SKM-1 (cell line): ENCODE data around the gene HYAL3.

ENCODE experiments used
- DNase-seq: peaks from one replicate; lab custom pipeline; 2025; ENCODE audit not compliant: unreplicated experiment; lab: John Stamatoyannopoulos, UW

The HYAL3 gene, protein sequence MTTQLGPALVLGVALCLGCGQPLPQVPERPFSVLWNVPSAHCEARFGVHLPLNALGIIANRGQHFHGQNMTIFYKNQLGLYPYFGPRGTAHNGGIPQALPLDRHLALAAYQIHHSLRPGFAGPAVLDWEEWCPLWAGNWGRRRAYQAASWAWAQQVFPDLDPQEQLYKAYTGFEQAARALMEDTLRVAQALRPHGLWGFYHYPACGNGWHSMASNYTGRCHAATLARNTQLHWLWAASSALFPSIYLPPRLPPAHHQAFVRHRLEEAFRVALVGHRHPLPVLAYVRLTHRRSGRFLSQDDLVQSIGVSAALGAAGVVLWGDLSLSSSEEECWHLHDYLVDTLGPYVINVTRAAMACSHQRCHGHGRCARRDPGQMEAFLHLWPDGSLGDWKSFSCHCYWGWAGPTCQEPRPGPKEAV

DNA sequence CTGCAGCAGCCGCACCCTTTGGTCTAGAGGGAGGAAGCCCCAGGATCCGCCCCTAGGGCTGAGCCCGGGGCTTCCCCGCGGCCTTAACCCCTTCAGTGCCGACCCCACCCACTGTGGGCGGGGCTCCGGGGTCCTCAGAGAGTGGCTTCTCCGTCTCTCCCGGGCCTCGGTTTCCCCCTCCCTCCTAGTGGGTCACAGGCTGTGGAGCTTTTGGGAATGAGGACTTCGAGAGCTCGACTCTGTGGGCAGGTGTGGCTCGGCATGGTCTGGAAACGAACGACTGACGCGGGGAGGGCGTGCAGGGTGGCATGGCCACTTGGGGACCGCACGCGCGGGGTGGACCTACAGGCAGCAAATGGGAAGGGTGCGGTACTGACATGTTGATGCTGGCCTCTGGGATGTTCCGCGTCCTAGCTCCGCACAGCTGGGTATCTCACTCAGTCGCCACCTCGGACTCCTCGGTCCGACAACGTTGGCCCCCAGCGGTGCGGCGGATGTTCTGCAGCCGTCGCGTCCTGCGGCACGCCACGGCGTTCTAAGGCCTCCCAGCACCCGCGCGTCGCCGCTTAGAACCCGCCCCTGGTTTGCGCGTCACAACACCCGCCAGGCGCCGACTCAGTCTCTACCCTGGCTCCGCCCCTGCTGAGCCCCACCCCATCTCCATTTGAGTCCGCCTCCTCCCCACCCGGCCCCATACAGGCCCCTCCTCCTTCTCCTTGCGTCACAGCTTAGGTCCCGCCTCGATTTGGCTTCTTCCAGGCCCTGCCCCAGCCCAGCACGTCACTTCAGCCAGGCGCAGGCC, at the start of gene HYAL3, which contains the start of gene NAA80:
HYAL3 (minus strand) TSS at position 570 of the 802 bp plus-strand sequence. CDS start 3,803 bp downstream, outside the sequence.
NAA80 (minus strand) TSS at position 570 of the 802 bp plus-strand sequence. CDS start 1,942 bp downstream, outside the sequence.
- peak; percentile 97 for DNase-seq

- DNase-seq, result no peak
These were observed 48.1 kb upstream of the HYAL3 start for GRCh38 chr3:50347187-50347813.

- no peak for DNase-seq
These were observed 46.5 kb upstream of the HYAL3 start, which contains the start of gene ZMYND10 for GRCh38 chr3:50345586-50346234. Gene ZMYND10 (minus strand): TSS chr3:50345732. CDS start chr3:50345579, 153 bp downstream.

DNA sequence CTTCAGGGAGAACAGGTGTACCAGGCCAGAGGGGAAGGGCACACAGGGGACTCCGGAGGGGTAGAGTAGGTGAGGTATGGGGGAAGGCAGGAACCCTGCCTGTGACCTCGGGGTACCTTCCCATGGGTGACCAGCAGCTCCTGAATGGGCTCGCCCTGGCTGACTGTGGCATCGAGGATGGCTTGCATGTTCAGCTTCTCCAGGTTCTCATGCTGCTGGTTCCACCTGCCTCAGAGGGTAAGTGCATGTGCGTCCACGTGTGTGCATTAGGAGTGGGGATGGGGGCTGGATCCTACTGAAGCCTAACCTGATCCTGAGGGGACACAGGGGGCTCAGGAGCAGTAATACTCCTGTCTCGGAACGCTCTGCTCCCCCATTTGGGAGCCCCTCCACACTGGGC, 45.8 kb upstream of the HYAL3 start:
- no peak for DNase-seq

- no peak for DNase-seq
These were observed 43.8 kb upstream of the HYAL3 start for GRCh38 chr3:50342813-50343633.

DNA sequence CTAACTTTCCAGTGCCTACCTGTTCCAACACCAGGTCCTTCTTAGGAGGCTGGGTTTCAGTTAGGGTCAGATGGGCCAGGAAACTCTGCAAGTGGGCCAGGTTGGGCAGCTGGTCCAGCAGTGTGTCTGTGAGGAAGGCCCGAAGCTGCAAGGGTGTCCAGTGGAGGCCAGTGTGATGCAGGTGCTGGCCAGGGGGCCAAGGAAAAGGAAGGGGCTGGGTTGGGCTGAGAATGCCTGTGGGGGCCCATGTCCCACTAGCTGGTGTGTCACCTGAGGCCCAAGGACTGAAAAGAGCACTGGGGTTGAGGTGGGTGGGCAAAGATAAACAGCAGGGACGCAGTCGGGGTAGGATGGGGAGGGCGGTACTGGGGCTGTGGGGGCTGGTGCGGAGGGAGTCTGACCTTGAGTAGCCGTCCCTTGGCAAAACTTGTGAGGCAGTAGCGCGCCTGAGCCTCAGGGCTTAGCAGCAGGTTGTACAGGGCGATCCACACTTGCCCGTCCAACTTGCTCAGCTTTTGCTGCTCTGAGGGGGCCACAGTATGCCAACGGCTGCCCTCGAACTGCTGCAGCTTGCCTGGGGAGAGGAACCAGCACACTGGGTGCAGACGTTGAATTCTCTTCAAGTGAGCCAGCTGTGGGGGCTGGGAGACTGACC, 42.9 kb upstream of the HYAL3 start:
- no peak for DNase-seq

DNA sequence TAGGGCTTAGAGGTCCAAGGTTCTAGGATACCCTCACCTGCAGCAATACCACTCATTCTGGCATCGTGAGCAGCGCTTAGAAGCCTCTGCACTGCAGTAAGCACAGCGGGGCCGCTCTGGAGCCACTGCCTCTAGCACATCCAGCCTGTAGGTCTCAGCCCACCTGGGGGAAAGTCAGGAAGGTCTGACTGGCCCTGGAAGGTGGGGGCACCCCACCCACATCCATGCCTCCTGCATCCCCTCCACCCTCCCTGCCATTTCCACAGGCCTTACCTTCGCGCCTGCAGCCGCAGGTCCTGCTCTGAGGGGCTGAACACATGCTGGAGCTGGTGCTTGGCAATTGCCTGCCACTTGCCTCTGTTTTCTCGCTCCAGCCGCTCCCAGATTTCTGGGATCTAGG, 42.3 kb upstream of the HYAL3 start:
- DNase-seq, result no peak

- peak; percentile 89 for DNase-seq
These were observed 41.5 kb upstream of the HYAL3 start, which contains the start of gene RASSF1 for GRCh38 chr3:50340448-50341329. Gene RASSF1 (minus strand): TSS chr3:50340836. CDS start chr3:50340805, 31 bp downstream.

- DNase-seq, result no peak
These were observed 40.9 kb upstream of the HYAL3 start for GRCh38 chr3:50340147-50340447.

- no peak for DNase-seq
These were observed 40.4 kb upstream of the HYAL3 start for GRCh38 chr3:50339485-50340146.

- DNase-seq, result peak; percentile 46
These were observed 39.8 kb upstream of the HYAL3 start for GRCh38 chr3:50338965-50339364.

GRCh38 chr3:50337175-50337861, 38.1 kb upstream of the HYAL3 start:
- DNase-seq, result peak; percentile 96

DNA sequence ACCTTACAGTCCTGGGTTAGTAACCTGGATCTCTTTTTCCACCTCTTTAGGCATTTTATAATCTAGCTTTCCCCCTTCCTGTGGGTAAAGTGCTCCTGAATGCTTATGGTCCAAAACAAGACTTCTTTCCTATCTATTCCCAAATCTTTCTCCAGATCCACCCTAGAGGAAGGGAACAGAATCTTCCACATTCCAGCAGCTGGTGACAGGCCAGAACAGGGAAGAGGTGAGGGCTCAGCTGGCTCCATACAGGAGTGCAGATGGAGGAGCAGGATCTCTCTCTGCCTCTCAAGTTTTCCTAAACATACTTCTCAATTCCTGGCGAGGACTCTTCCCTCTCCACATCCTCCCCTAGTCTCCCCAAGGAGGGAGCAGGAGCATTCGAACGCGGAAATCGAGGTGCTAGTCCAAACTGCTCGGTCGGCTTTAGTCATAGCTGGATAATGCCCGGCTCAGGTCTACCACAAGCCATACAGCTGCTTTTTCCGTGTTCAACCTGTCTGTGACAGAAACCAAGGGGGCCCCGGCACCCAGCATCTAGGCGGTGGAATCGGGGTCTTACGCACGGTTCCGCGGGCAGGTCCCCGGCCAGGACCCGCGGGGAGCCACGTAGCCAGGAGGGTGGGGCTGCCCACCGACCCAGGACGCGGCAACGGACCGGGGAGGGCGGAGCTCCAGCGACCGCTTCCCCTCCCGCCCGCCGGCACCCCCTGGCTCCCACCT, 37.4 kb upstream of the HYAL3 start:
- DNase-seq, result no peak

DNA sequence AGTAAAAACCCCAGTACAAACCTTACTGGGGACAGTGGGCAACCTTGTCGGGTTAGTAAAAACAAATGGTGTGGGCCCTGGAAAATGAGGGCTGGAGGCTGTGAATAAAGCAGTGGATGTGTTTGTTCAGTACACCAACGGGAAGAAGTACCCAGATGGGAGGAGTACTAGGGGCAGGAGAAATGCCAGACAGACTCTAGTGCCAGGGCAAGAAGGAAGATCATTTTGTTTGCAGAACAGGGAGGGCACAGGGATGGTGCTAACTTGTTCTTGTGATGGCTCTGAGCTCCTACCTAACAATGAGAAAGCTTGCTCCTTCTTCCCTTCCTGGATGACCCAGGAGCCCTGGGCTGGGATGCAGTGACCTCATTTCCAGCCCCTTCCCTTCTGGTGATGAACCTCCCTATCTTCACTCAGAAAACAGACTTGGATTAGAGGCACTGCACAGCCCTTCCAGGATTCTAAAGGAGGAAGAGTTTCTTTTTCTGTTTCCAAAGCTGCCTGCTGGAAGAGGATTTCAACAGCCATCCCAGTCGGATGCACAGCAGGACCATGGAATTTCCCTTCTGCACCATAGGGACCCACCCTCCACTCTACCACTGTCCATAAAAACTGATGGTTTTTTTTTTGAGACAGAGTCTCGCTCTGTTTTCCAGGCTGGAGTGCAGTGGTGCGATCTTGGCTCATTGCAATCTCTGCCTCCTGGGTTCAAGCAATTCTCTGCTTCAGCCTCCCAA, 35.3 kb upstream of the HYAL3 start:
- no peak for DNase-seq

DNA sequence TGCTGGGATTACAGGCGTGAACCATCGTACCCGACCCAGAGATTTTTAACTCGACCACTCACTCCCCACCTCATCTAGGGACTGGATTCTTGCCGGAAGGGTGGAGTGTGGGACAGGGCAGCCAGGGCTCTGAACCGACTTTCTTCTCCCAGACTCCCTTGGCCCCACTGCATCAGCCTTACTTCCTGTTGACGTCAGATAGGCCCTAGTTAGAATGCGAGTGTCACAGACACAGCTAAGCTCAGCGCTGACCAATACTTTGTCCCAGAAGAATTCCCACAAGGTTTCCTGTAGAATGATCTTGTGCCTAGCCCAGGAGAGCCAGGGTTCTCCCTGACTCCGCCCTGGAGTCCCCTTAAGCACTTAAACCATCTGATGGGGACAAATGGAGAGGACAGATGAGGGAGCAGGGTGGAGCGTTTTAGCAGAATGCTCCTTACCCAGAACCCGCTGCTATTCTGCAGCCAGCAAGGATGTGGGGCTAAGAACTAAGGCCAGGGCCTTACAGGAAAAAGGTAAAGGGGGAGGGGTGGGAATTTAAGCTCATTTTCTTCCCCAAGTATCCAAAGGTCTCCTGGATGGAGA, 34.6 kb upstream of the HYAL3 start:
- DNase-seq, result no peak
